Liver (tissue), 9 donors: Measurements from ENCODE around the gene STAT5A. TPM values are rescaled to one million over a fixed set of nuclear protein-coding genes. Genes with fewer than 3 reads are reported as not detected.

ENCODE experiments used
- DNase-seq: peaks from one replicate; pipeline ENCODE4 v3.0.0-alpha.2; 2017; ENCODE audit warnings: low spot score
- H3K27ac ChIP-seq, 2 donors: one replicate each; pipeline ENCODE4 v1.7.0; 2013; ENCODE audit warnings: inconsistent platforms in 2 of 2, low read length in 2 of 2, control low read depth in 1 of 2, low read depth in 1 of 2, mild to moderate bottlenecking in 1 of 2
- H3K27me3 ChIP-seq, 4 donors: one replicate each; pipeline versions ENCODE4 v1.6.1 to v1.7.0; 2013; ENCODE audit warnings: low read length in 3 of 4, inconsistent platforms in 1 of 4, mild to moderate bottlenecking in 1 of 4, moderate library complexity in 1 of 4; ENCODE audit not compliant: control insufficient read depth in 4 of 4, insufficient read depth in 4 of 4
- H3K36me3 ChIP-seq, 4 donors: one replicate each; pipeline versions ENCODE4 v1.6.1 to v1.7.0; 2013; ENCODE audit warnings: low read length in 3 of 4, mild to moderate bottlenecking in 3 of 4, low read depth in 1 of 4, moderate library complexity in 1 of 4; ENCODE audit not compliant: control insufficient read depth in 4 of 4, insufficient read depth in 3 of 4
- H3K4me1 ChIP-seq, 4 donors: one replicate each; pipeline versions ENCODE4 v1.6.1 to v1.7.0; 2013; ENCODE audit warnings: low read length in 3 of 4, mild to moderate bottlenecking in 3 of 4, moderate library complexity in 1 of 4; ENCODE audit not compliant: control insufficient read depth in 4 of 4, insufficient read depth in 4 of 4
- H3K4me3 ChIP-seq, 3 donors: one replicate each; pipeline versions ENCODE4 v1.6.1 to v1.7.0; 2013; ENCODE audit warnings: low read length in 3 of 3, control low read depth in 1 of 3, low read depth in 1 of 3, mild to moderate bottlenecking in 1 of 3
- H3K9ac ChIP-seq, 2 donors: one replicate each; pipeline ENCODE4 v1.7.0; 2013; ENCODE audit warnings: low read length in 2 of 2, mild to moderate bottlenecking in 2 of 2, moderate library complexity in 2 of 2, control low read depth in 1 of 2, low read depth in 1 of 2
- H3K9me3 ChIP-seq, 4 donors: one replicate each; pipeline versions ENCODE4 v1.6.1 to v1.7.0; 2013; ENCODE audit warnings: low read length in 3 of 4; ENCODE audit not compliant: control insufficient read depth in 4 of 4
- FOXA2 ChIP-seq: IDR thresholded peaks from 2 replicates; pipeline ENCODE4 v1.6.1; 2016; ENCODE audit warnings: antibody characterized with exemption
- GABPA ChIP-seq, 2 donors: IDR thresholded peaks in 1 of 2; conservative IDR thresholded peaks in 1 of 2; 2 replicates each; pipeline ENCODE4 v1.6.1; 2016; ENCODE audit warnings: antibody characterized with exemption in 2 of 2, mild to moderate bottlenecking in 1 of 2, moderate library complexity in 1 of 2
- HNF4A ChIP-seq, 2 donors: conservative IDR thresholded peaks; 2 replicates each; pipeline ENCODE4 v1.6.1; 2016; ENCODE audit warnings: antibody characterized with exemption in 2 of 2, mild to moderate bottlenecking in 2 of 2
- HNF4G ChIP-seq: IDR thresholded peaks from 2 replicates; pipeline ENCODE4 v1.6.1; 2016; ENCODE audit warnings: antibody characterized with exemption
- JUND ChIP-seq, 2 donors: IDR thresholded peaks; 2 replicates each; pipeline ENCODE4 v1.6.1; 2016; ENCODE audit warnings: antibody characterized with exemption in 2 of 2
- NR2F2 ChIP-seq: IDR thresholded peaks from 2 replicates; pipeline ENCODE4 v1.6.1; 2016; ENCODE audit warnings: antibody characterized with exemption
- RXRA ChIP-seq, 2 donors: IDR thresholded peaks; 2 replicates each; pipeline ENCODE4 v1.6.1; 2017 to 2018; ENCODE audit warnings: antibody characterized with exemption in 2 of 2, mild to moderate bottlenecking in 1 of 2
- SP1 ChIP-seq: IDR thresholded peaks from 2 replicates; pipeline ENCODE4 v1.6.1; 2018; ENCODE audit warnings: antibody characterized with exemption, mild to moderate bottlenecking
- YY1 ChIP-seq: IDR thresholded peaks from 2 replicates; pipeline ENCODE4 v1.6.1; 2016; ENCODE audit warnings: antibody characterized with exemption, mild to moderate bottlenecking
- whole genome bisulfite sequencing: extraction: QIAGEN DNeasy Blood & Tissue Kit; methylation state at CpG from one replicate; pipeline ENCODE4 v1.1.7; 2013; 5-methylcytosine and 5-hydroxymethylcytosine counted together
- polyA plus RNA-seq, 2 donors: library from polyadenylated mRNA; stranded (reverse) in 1 of 2; unstranded in 1 of 2; fragments of 200-250 nt in 1 of 2; fragments of >200 nt in 1 of 2; fragmentation: Nextera tagmentation in 1 of 2; extraction: Ambion mirVana in 1 of 2; gene quantifications; one replicate each; pipeline versions ENCODE4 v1.2.1 to v1.2.3, GENCODE V29; 2013 to 2015
- total RNA-seq, 2 donors: library from RNA; depleted of rRNA; stranded (reverse); fragments of >200 nt; gene quantifications; one replicate each; pipeline ENCODE4 v1.2.3, GENCODE V29; 2014
- TF ChIP-seq, protein P1 (sequence below): fragments of 150-350 bp; IDR thresholded peaks from 2 replicates; pipeline ENCODE4 v1.5.1; 2017; ENCODE audit warnings: improper control_type of control experiment, low read depth, low read length; ENCODE audit not compliant: missing input control
- TF ChIP-seq, protein P2 (sequence below): IDR thresholded peaks from 2 replicates; pipeline ENCODE4 v1.6.1; 2016; ENCODE audit warnings: antibody characterized with exemption
- TF ChIP-seq, protein P3 (sequence below): IDR thresholded peaks from 2 replicates; pipeline ENCODE4 v1.6.1; 2016; ENCODE audit warnings: antibody characterized with exemption, mild to moderate bottlenecking
- TF ChIP-seq, protein P4 (sequence below): IDR thresholded peaks from 2 replicates; pipeline ENCODE4 v1.6.1; 2016; ENCODE audit warnings: antibody characterized with exemption
- TF ChIP-seq, protein P5 (sequence below): IDR thresholded peaks from 2 replicates; pipeline ENCODE4 v1.6.1; 2016; ENCODE audit warnings: antibody characterized with exemption
- donor health status: healthy.
- donor health status: healthy.
- donor health status: healthy.
- donor health status: healthy.
- donor health status: healthy.

STAT5A gene
- total and polyA plus RNA-seq, 4 donors, result 1.7 to 37.7 (median 8.9) TPM

DNA sequence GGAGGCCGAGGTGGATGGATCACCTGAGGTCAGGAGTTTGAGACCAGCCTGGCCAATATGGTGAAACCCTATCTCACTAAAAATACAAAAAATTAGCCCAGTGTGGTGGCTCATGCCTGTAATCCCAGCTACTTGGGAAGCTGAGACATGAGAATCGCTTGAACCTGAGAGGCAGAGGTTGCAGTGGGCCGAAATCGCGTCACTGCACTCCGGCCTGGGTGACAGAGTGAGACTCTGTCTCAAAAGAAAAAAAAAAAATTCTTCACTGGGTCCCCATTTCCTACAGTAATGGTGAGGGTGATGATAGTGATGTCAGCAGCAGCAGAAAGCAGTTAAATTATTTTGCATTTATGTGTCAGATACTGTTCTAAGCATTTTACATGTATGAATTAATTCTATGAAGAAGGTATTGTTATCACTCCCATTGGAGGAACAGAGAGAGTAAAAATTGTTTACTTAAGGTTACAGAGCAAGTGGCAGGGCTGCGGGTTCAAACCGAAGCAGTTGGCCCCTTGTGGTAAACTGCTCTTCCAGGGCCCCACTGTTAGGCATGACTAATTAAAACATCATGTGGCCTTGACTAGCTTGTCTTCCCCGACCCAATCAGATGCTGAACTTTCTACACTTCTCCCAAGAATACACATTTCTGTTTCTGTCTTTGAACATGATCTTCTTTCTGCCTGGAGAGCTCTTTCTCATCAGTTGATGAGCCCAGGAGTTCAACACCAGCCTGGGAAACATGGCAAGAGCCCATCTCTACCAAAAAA lies 54.1 kb downstream of the STAT5A start:
- Histone ChIP-seq H3K27ac (no peak overlapping the region), H3K36me3 (peaks cover 15 to 79% (median 66%) of the 10 kb centered on the region in 4 donors), H3K4me1 (peaks cover 0 to 7% (median 1%) of the 10 kb centered on the region in 4 donors), H3K9me3 (no peaks in the 10 kb centered on the region), H3K4me3 (no peak overlapping the region), H3K27me3 (no peaks in the 10 kb centered on the region), H3K9ac (no peak overlapping the region)
- 90% methylated on average over 9 of the region's 9 CpGs for WGBS
- TF ChIP-seq, protein P1, sequence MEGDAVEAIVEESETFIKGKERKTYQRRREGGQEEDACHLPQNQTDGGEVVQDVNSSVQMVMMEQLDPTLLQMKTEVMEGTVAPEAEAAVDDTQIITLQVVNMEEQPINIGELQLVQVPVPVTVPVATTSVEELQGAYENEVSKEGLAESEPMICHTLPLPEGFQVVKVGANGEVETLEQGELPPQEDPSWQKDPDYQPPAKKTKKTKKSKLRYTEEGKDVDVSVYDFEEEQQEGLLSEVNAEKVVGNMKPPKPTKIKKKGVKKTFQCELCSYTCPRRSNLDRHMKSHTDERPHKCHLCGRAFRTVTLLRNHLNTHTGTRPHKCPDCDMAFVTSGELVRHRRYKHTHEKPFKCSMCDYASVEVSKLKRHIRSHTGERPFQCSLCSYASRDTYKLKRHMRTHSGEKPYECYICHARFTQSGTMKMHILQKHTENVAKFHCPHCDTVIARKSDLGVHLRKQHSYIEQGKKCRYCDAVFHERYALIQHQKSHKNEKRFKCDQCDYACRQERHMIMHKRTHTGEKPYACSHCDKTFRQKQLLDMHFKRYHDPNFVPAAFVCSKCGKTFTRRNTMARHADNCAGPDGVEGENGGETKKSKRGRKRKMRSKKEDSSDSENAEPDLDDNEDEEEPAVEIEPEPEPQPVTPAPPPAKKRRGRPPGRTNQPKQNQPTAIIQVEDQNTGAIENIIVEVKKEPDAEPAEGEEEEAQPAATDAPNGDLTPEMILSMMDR, result no peak
- TF ChIP-seq YY1 (no peak), NR2F2 (no peak), HNF4A (conservative IDR thresholded peaks at IDR 0.05) (no peak), SP1 (no peak), FOXA2 (no peak), HNF4G (no peak), RXRA (IDR thresholded peaks at IDR 0.05) (no peak), GABPA (IDR thresholded peaks at IDR 0.05 in 1 of 2, conservative IDR thresholded peaks at IDR 0.05 in 1 of 2) (no peak)
- TF ChIP-seq, protein P2, sequence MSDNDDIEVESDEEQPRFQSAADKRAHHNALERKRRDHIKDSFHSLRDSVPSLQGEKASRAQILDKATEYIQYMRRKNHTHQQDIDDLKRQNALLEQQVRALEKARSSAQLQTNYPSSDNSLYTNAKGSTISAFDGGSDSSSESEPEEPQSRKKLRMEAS, result no peak
- TF ChIP-seq, protein P3, sequence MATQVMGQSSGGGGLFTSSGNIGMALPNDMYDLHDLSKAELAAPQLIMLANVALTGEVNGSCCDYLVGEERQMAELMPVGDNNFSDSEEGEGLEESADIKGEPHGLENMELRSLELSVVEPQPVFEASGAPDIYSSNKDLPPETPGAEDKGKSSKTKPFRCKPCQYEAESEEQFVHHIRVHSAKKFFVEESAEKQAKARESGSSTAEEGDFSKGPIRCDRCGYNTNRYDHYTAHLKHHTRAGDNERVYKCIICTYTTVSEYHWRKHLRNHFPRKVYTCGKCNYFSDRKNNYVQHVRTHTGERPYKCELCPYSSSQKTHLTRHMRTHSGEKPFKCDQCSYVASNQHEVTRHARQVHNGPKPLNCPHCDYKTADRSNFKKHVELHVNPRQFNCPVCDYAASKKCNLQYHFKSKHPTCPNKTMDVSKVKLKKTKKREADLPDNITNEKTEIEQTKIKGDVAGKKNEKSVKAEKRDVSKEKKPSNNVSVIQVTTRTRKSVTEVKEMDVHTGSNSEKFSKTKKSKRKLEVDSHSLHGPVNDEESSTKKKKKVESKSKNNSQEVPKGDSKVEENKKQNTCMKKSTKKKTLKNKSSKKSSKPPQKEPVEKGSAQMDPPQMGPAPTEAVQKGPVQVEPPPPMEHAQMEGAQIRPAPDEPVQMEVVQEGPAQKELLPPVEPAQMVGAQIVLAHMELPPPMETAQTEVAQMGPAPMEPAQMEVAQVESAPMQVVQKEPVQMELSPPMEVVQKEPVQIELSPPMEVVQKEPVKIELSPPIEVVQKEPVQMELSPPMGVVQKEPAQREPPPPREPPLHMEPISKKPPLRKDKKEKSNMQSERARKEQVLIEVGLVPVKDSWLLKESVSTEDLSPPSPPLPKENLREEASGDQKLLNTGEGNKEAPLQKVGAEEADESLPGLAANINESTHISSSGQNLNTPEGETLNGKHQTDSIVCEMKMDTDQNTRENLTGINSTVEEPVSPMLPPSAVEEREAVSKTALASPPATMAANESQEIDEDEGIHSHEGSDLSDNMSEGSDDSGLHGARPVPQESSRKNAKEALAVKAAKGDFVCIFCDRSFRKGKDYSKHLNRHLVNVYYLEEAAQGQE, result no peak
- TF ChIP-seq, protein P4, sequence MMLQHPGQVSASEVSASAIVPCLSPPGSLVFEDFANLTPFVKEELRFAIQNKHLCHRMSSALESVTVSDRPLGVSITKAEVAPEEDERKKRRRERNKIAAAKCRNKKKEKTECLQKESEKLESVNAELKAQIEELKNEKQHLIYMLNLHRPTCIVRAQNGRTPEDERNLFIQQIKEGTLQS, result no peak
- DNase-seq, result no peak

DNA sequence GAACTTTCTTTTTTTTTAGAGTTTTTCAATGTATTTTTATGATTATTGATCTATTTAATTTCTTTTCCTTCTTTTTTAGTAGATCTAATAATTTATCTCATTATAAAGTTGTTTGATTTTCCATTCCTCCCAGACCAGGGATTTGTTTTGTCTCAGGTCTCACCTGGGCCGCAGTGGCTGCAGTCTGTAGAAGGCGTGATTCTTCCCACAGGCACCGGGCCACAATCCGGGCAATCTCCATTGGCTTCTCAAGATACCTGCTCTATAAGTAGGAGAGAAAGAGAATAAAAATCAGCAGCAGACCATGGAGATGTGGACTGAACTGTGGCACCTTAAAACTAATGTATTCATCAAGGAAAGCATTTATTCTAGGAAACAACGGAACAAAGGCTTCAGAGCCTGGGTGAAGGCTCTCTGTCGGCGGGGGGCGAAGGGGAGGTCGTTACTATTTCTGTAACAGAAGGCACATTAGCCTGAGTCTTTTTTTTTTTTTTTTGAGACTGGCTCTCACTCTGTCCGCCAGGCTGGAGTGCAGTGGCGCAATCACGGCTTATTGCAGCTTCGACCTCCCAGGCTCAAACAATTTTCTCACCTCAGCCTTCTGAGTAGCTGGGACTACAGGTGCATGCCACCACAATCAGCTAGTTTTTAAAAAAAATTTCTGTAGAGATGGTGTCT lies 57.2 kb downstream of the STAT5A start:
- H3K9ac ChIP-seq, result no peak overlapping the region
- no peaks in the 10 kb centered on the region for H3K27me3 ChIP-seq
- no peaks in the 10 kb centered on the region for H3K9me3 ChIP-seq
- TF ChIP-seq, protein P5, sequence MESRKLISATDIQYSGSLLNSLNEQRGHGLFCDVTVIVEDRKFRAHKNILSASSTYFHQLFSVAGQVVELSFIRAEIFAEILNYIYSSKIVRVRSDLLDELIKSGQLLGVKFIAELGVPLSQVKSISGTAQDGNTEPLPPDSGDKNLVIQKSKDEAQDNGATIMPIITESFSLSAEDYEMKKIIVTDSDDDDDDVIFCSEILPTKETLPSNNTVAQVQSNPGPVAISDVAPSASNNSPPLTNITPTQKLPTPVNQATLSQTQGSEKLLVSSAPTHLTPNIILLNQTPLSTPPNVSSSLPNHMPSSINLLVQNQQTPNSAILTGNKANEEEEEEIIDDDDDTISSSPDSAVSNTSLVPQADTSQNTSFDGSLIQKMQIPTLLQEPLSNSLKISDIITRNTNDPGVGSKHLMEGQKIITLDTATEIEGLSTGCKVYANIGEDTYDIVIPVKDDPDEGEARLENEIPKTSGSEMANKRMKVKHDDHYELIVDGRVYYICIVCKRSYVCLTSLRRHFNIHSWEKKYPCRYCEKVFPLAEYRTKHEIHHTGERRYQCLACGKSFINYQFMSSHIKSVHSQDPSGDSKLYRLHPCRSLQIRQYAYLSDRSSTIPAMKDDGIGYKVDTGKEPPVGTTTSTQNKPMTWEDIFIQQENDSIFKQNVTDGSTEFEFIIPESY, result no peak
- TF ChIP-seq NR2F2 (no peak), JUND (IDR thresholded peaks at IDR 0.05) (no peak), RXRA (IDR thresholded peaks at IDR 0.05) (no peak), GABPA (IDR thresholded peaks at IDR 0.05 in 1 of 2, conservative IDR thresholded peaks at IDR 0.05 in 1 of 2) (no peak)
- TF ChIP-seq, protein P3, result no peak
- no peak for DNase-seq
- H3K36me3 ChIP-seq, result peaks cover 10 to 59% (median 47%) of the 10 kb centered on the region in 4 donors
- no peak overlapping the region for H3K27ac ChIP-seq
- peaks cover 9 to 28% (median 16%) of the 10 kb centered on the region in 4 donors for H3K4me1 ChIP-seq
- H3K4me3 ChIP-seq, result no peak overlapping the region
- WGBS, result 85% methylated on average over 13 of the region's 13 CpGs
